Stomach (tissue), 9 donors: ENCODE data around the gene LRRC7. TPM values are rescaled to one million over a fixed set of nuclear protein-coding genes. Genes with fewer than 3 reads are reported as not detected.

Experiments
- DNase-seq, 2 donors: peaks; one replicate each; pipeline versions ENCODE4 v3.0.0 to v3.0.0-alpha.2; 2013 to 2019
- H3K27ac ChIP-seq, 5 donors: fragments of 200-600 bp in 4 of 5; sonication (generic) in 4 of 5; one replicate each; pipeline ENCODE4 v1.5.1; 2013 to 2019; ENCODE audit warnings: mild to moderate bottlenecking in 1 of 5, moderate library complexity in 1 of 5
- H3K27me3 ChIP-seq, 3 donors: fragments of 200-600 bp; sonication (generic); one replicate each; pipeline ENCODE4 v1.5.1; 2017 to 2019; ENCODE audit warnings: mixed run types in 1 of 3
- H3K36me3 ChIP-seq, 4 donors: fragments of 200-600 bp; sonication (generic); 1 replicate in 3 of 4; 2 replicates in 1 of 4; pipeline ENCODE4 v1.5.1; 2016 to 2019
- H3K4me1 ChIP-seq, 4 donors: fragments of 200-600 bp; sonication (generic); one replicate each; pipeline ENCODE4 v1.5.1; 2016 to 2019
- H3K4me3 ChIP-seq, 4 donors: fragments of 200-600 bp; sonication (generic) in 3 of 4; one replicate each; pipeline ENCODE4 v1.5.1; 2016 to 2019; ENCODE audit warnings: mild to moderate bottlenecking in 1 of 4
- H3K9me3 ChIP-seq, 4 donors: fragments of 200-600 bp; sonication (generic); one replicate each; pipeline ENCODE4 v1.5.1; 2016 to 2019
- CTCF ChIP-seq, 7 experiments: fragments of 450-650 bp in 4 of 7; fragments of 200-600 bp in 3 of 7; sonication (generic) in 3 of 7; IDR thresholded peaks; one replicate each; pipeline ENCODE4 v1.5.1; 2016 to 2019; ENCODE audit warnings: antibody characterized with exemption in 7 of 7, control low read depth in 2 of 7, mild to moderate bottlenecking in 1 of 7
- EP300 ChIP-seq: sonication (generic); formaldehyde crosslinking; IDR thresholded peaks from one replicate; pipeline ENCODE4 v1.6.1; 2017; ENCODE audit warnings: antibody characterized with exemption
- POLR2A ChIP-seq, 4 donors: fragments of 450-650 bp; IDR thresholded peaks; one replicate each; pipeline ENCODE4 v1.6.1; 2016; ENCODE audit warnings: antibody characterized with exemption in 4 of 4, control low read depth in 2 of 4, mild to moderate bottlenecking in 1 of 4, moderate library complexity in 1 of 4
- POLR2AphosphoS5 ChIP-seq, 3 donors: sonication (generic); formaldehyde crosslinking; IDR thresholded peaks; one replicate each; pipeline ENCODE4 v1.6.1; 2016; ENCODE audit warnings: antibody characterized with exemption in 3 of 3
- WGBS, 5 donors: extraction: QIAGEN DNeasy Blood & Tissue Kit in 3 of 5; methylation state at CpG; one replicate each; pipeline versions ENCODE4 v1.1.5 to v1.1.7; 2013 to 2018; 5-methylcytosine and 5-hydroxymethylcytosine counted together
- intact Hi-C: fragments of 100-400 bp; cut with DNase I; formaldehyde crosslinking; loops from one replicate; pipeline ENCODE4 v1.15.1; 2023; ENCODE audit warnings: low total_unique reads
- polyA plus RNA-seq, 3 donors: library from polyadenylated mRNA; stranded (reverse); fragments of 200-250 nt; gene quantifications; one replicate each; pipeline ENCODE4 v1.2.3, GENCODE V29; 2013
- total RNA-seq, 5 donors: library from RNA; depleted of rRNA; stranded (reverse); fragments of >200 nt; gene quantifications; one replicate each; pipeline versions ENCODE4 v1.1.0 to v1.2.3, GENCODE V29; 2014 to 2016
- donor health status: healthy with polysubstance abuse.
- donor health status: Bipolar disorder and iron deficiency.
- donor health status: healthy.

LRRC7 gene
- total and polyA plus RNA-seq, 8 donors, result 0.06 to 22.4 (median 0.31) TPM; not detected in 1

- no peak overlapping the region for H3K27ac ChIP-seq
- H3K9me3 ChIP-seq, result no peaks in the 10 kb centered on the region
- no peak for TF ChIP-seq POLR2A (IDR thresholded peaks at IDR 0.05)
- TF ChIP-seq CTCF (IDR thresholded peaks at IDR 0.05), result no peak
- TF ChIP-seq POLR2AphosphoS5 (IDR thresholded peaks at IDR 0.05), result no peak
- TF ChIP-seq EP300, result no peak
- no peaks in the 10 kb centered on the region for H3K4me1 ChIP-seq
- H3K36me3 ChIP-seq, result no peaks in the 10 kb centered on the region
- 89 to 97% (median 89%) methylated on average over 1 of the region's 1 CpG for WGBS, 5 donors
- no peaks in the 10 kb centered on the region for H3K27me3 ChIP-seq
- intact Hi-C loops, result no loop called here
- no peak for DNase-seq
- no peak overlapping the region for H3K4me3 ChIP-seq
These were observed 118.8 kb downstream of the LRRC7 start for GRCh38 chr1:69686367-69686984.

DNA sequence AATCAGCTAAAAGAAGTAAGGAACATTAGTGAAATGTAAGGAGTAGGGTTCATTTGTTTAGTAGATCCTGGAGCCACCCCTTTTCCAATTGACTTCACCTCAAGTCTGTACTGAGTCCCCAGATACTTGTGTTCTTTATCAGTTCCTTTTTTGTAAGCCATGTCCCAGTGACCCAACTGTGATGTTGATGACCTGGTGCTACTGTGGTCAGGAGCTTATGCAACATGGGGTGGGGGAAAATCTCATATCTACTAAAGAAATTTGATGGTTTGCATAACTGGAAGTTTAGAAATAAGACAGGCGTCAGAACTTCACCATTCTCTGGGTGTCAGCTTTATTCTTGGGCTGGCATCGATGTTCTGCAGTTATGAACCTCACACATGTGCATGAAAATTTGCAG, 120.5 kb downstream of the LRRC7 start:
- DNase-seq, result no peak
- no peaks in the 10 kb centered on the region for H3K36me3 ChIP-seq
- no peak overlapping the region for H3K4me3 ChIP-seq
- no peaks in the 10 kb centered on the region for H3K4me1 ChIP-seq
- intact Hi-C loops, result no loop called here
- H3K27ac ChIP-seq, result no peak overlapping the region
- no peaks in the 10 kb centered on the region for H3K9me3 ChIP-seq
- TF ChIP-seq EP300, result no peak
- TF ChIP-seq POLR2A (IDR thresholded peaks at IDR 0.05), result no peak
- TF ChIP-seq POLR2AphosphoS5 (IDR thresholded peaks at IDR 0.05), result no peak
- no peak for TF ChIP-seq CTCF (IDR thresholded peaks at IDR 0.05)
- 49 to 81% (median 76%) methylated on average over 2 of the region's 2 CpGs for WGBS, 5 donors
- no peaks in the 10 kb centered on the region for H3K27me3 ChIP-seq

- Histone ChIP-seq H3K4me1 (no peaks in the 10 kb centered on the region), H3K4me3 (no peak overlapping the region), H3K9me3 (peaks cover 0 to 11% (median 4%) of the 10 kb centered on the region in 4 donors), H3K27ac (no peak overlapping the region), H3K27me3 (no peaks in the 10 kb centered on the region), H3K36me3 (no peaks in the 10 kb centered on the region)
- intact Hi-C loops, result no loop called here
- WGBS, 5 donors, result 32 to 67% (median 52%) methylated on average over 3 of the region's 3 CpGs
- DNase-seq, result no peak
- no peak for TF ChIP-seq POLR2A (IDR thresholded peaks at IDR 0.05)
- TF ChIP-seq EP300, result no peak
- no peak for TF ChIP-seq POLR2AphosphoS5 (IDR thresholded peaks at IDR 0.05)
- no peak for TF ChIP-seq CTCF (IDR thresholded peaks at IDR 0.05)
These were observed 123.5 kb downstream of the LRRC7 start for GRCh38 chr1:69691179-69691578.

DNA sequence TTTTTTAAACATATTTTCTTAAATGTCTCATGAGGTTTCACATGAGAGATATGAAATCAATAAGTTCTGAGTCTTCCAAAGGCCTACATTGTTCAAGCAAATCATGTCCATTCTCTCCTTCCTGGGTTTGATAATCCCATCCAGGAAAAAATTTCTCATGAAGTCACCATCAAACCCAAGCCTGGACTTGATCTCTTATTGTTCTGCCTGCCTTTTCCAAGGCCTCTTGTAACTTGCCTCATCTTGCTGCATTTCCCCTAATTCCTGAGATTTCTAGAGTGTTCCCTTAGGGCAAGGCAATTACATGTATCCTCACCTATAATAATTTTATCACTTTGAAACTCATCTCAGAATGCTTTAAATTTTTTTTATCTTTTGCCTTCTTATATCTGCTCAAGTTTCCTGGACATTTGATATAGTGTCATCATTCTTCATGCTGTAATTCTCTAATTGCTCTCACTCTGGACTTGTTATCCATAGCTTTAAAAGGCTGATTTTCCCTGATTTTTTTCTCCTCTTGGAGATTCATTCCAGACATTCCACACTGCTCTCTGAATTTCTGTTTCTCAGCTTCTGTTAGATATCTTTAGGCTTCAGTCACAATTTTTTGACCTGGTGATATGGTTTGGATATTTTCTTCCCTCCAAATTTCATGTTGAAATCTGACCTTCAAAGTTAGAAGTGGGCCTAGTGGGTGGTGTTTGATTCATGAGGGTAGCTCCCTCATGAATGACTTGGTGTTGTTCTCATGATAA, 126.4 kb downstream of the LRRC7 start:
- DNase-seq, result no peak
- H3K27me3 ChIP-seq, result no peaks in the 10 kb centered on the region
- no peak overlapping the region for H3K4me3 ChIP-seq
- H3K4me1 ChIP-seq, result no peaks in the 10 kb centered on the region
- no peak overlapping the region for H3K27ac ChIP-seq
- TF ChIP-seq POLR2A (IDR thresholded peaks at IDR 0.05), result no peak
- no peak for TF ChIP-seq POLR2AphosphoS5 (IDR thresholded peaks at IDR 0.05)
- no peak for TF ChIP-seq EP300
- no peak for TF ChIP-seq CTCF (IDR thresholded peaks at IDR 0.05)
- no peaks in the 10 kb centered on the region for H3K36me3 ChIP-seq
- intact Hi-C loops, result no loop called here
- peaks cover 0 to 11% (median 4%) of the 10 kb centered on the region in 4 donors for H3K9me3 ChIP-seq
